Measurements from ENCODE around the gene RBM15B.
A peak's percentile ranks its signal among the peaks of the same experiment; 100 is the strongest.

RBM15B gene

DNA sequence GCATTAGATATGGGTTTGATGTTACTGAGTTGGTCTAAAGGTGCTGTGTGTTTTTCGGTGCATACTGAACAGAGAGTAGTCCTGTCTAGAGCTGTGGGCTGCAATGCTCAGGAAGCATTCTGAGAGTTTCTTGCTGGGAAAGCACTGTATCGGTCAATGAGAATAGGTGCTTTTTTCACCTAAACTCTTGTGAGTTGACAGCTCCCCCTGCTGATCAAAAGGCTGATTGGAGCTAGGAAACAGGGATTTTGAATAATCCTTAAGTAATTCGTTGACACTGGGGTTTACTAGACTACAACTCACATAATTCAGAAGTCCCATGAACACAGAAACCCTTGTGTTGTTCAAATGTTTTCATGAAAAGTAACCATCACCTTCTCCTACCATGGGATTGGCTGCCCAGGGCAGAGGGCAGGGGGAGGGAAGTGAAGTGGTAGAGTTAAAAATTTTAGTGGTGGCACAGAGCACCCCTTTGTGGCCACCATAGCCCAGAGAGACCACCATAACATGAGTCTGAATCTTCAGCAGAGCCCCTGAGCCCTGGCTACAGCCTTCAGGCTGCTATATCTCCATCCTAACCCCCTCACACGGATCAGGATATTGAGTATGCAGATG is 19.0 kb upstream of the RBM15B start:
- no peak for TF ChIP-seq YY1 (IDR thresholded peaks at IDR 0.05; ENCODE audit: low read depth)
- TF ChIP-seq RAD21 (IDR thresholded peaks at IDR 0.05; ENCODE audit: low read depth) = peak; percentile 91

DNA sequence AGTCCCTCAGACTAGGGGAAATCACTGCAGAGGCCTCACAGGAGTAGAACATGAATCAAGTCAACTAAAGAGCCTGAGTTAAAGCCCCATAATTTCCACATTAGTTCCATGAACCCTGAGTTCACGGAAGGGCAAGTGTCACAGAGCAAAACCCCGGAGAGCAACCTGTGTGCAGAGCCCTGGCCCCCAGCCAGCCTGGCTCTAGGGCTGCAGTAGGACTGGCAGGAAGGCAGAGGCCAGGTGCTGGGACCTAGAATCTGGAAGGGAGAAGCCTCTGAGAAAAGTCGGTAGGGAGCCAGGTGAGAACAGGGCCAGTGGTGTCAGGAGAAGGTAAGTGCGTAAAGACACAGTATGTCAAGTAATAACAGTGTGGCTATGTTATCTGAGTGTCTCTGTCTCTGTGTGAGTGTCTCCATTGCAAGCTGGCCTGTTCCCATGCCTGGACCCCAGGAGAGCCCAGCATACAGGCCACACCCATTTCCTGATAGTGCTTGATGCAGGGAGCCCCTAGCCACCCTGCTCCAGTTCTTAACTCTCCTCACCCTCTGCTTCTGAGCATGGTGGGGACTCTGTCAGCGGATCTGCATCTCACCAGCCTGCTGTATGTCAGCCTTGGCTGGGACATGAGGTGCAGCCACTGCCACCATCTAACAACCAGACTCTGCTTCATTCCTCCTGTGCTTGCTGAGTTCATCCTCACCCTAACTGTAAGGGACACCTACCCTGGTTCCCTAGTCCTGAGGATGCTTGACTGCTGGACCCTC is 17.2 kb upstream of the RBM15B start:
- TF ChIP-seq EGR1 (IDR thresholded peaks at IDR 0.05) (no peak), YY1 (IDR thresholded peaks at IDR 0.05; ENCODE audit: low read depth) (no peak), TAF1 (IDR thresholded peaks at IDR 0.05; ENCODE audit: low read depth) (no peak), EP300 (IDR thresholded peaks at IDR 0.05; ENCODE audit: borderline replicate concordance) (no peak), CREB1 (IDR thresholded peaks at IDR 0.05; ENCODE audit: low read depth) (no peak), CEBPB (IDR thresholded peaks at IDR 0.05) (no peak), TCF12 (IDR thresholded peaks at IDR 0.05; ENCODE audit: low read depth) (no peak), RAD21 (IDR thresholded peaks at IDR 0.05; ENCODE audit: low read depth) (no peak), TEAD4 (IDR thresholded peaks at IDR 0.05) (no peak), FOXM1 (IDR thresholded peaks at IDR 0.05; ENCODE audit: borderline replicate concordance, low read depth) (no peak)
- TF ChIP-seq, protein P1, sequence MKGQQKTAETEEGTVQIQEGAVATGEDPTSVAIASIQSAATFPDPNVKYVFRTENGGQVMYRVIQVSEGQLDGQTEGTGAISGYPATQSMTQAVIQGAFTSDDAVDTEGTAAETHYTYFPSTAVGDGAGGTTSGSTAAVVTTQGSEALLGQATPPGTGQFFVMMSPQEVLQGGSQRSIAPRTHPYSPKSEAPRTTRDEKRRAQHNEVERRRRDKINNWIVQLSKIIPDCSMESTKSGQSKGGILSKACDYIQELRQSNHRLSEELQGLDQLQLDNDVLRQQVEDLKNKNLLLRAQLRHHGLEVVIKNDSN (IDR thresholded peaks at IDR 0.05) = no peak
- TF ChIP-seq, protein P2, sequence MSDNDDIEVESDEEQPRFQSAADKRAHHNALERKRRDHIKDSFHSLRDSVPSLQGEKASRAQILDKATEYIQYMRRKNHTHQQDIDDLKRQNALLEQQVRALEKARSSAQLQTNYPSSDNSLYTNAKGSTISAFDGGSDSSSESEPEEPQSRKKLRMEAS (IDR thresholded peaks at IDR 0.05) = no peak
- TF ChIP-seq, protein P3, sequence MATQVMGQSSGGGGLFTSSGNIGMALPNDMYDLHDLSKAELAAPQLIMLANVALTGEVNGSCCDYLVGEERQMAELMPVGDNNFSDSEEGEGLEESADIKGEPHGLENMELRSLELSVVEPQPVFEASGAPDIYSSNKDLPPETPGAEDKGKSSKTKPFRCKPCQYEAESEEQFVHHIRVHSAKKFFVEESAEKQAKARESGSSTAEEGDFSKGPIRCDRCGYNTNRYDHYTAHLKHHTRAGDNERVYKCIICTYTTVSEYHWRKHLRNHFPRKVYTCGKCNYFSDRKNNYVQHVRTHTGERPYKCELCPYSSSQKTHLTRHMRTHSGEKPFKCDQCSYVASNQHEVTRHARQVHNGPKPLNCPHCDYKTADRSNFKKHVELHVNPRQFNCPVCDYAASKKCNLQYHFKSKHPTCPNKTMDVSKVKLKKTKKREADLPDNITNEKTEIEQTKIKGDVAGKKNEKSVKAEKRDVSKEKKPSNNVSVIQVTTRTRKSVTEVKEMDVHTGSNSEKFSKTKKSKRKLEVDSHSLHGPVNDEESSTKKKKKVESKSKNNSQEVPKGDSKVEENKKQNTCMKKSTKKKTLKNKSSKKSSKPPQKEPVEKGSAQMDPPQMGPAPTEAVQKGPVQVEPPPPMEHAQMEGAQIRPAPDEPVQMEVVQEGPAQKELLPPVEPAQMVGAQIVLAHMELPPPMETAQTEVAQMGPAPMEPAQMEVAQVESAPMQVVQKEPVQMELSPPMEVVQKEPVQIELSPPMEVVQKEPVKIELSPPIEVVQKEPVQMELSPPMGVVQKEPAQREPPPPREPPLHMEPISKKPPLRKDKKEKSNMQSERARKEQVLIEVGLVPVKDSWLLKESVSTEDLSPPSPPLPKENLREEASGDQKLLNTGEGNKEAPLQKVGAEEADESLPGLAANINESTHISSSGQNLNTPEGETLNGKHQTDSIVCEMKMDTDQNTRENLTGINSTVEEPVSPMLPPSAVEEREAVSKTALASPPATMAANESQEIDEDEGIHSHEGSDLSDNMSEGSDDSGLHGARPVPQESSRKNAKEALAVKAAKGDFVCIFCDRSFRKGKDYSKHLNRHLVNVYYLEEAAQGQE (IDR thresholded peaks at IDR 0.05; ENCODE audit: low read depth) = no peak

DNA sequence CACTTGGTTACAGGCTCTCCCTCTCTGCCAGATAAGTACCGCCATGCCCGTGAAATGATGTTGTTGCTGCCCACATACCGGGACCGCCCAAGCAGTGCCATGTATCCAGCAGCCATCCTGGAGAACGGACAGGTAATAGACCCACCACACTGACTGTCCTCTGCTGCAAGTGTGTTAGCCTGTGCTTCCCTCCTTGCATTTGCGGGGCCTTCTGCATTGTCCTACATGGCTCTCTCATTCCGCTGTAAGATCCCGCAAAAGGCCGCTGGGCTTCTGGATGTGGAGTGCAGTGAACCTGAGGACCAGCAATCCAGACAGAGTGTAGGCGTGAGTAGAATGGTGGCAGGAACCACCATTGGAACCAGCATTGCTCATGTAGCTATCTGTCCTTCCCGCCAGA is 16.6 kb upstream of the RBM15B start:
- TF ChIP-seq, protein P1 (IDR thresholded peaks at IDR 0.05) = no peak
- TF ChIP-seq ZBTB7A (IDR thresholded peaks at IDR 0.05; ENCODE audit: low read depth) (no peak), TEAD4 (IDR thresholded peaks at IDR 0.05) (no peak), CEBPB (IDR thresholded peaks at IDR 0.05) (no peak), EGR1 (IDR thresholded peaks at IDR 0.05) (no peak), EP300 (IDR thresholded peaks at IDR 0.05; ENCODE audit: borderline replicate concordance) (no peak)
- TF ChIP-seq, protein P3 (IDR thresholded peaks at IDR 0.05; ENCODE audit: low read depth) = no peak

DNA sequence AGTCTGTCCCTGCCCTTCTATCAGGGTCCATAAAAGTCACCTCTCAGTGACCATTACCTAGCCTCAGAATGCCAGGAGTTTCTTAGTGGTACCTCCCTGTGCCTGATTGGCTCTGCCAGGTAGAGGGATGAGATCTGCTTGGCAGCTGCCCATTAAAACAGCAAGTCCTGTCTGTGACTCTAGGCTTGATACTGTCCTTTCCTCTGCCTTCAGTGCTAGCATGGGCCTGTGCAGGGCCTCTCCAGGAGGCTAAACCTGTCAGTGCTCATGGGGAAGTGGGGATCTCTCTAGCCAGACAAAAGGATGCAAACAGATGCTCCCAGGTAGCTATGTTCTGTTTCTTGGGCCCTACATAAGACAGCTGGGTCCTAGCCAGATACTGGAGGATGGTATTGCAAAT is 15.9 kb upstream of the RBM15B start:
- TF ChIP-seq EP300 (IDR thresholded peaks at IDR 0.05; ENCODE audit: borderline replicate concordance) (no peak), ZBTB7A (IDR thresholded peaks at IDR 0.05; ENCODE audit: low read depth) (no peak), FOXM1 (IDR thresholded peaks at IDR 0.05; ENCODE audit: borderline replicate concordance, low read depth) (no peak), RAD21 (IDR thresholded peaks at IDR 0.05; ENCODE audit: low read depth) (no peak), CREB1 (IDR thresholded peaks at IDR 0.05; ENCODE audit: low read depth) (no peak), NFIC (IDR thresholded peaks at IDR 0.05) (no peak), TCF12 (IDR thresholded peaks at IDR 0.05; ENCODE audit: low read depth) (no peak), CEBPB (IDR thresholded peaks at IDR 0.05) (no peak), YY1 (IDR thresholded peaks at IDR 0.05; ENCODE audit: low read depth) (no peak)
- TF ChIP-seq, protein P1 (IDR thresholded peaks at IDR 0.05) = no peak
- TF ChIP-seq, protein P2 (IDR thresholded peaks at IDR 0.05) = no peak

DNA sequence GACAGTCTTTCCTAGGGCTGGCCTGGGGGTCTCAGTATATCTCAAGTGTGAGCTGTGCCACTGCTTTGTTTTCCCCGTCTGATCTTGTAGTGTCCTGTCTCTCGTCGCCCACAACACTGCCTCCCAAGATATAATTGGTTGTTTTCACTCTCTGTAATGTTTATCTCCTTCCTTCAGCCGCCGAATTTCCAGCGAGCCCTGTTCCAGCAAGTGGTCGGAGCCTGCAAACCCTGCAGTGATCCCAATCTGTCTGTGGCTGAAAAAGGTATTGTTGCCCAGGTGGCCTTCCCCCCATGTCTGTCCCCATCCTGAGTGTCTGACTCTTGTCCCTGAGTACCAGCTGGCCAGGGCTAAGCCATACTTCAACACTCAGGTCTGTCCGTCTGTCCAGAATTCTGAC is 15.5 kb upstream of the RBM15B start:
- TF ChIP-seq TAF1 (IDR thresholded peaks at IDR 0.05; ENCODE audit: low read depth) (no peak), EP300 (IDR thresholded peaks at IDR 0.05; ENCODE audit: borderline replicate concordance) (no peak), CEBPB (IDR thresholded peaks at IDR 0.05) (no peak), TCF12 (IDR thresholded peaks at IDR 0.05; ENCODE audit: low read depth) (no peak), YY1 (IDR thresholded peaks at IDR 0.05; ENCODE audit: low read depth) (no peak), NFIC (IDR thresholded peaks at IDR 0.05) (no peak), TEAD4 (IDR thresholded peaks at IDR 0.05) (no peak), FOXM1 (IDR thresholded peaks at IDR 0.05; ENCODE audit: borderline replicate concordance, low read depth) (no peak), RAD21 (IDR thresholded peaks at IDR 0.05; ENCODE audit: low read depth) (no peak), CREB1 (IDR thresholded peaks at IDR 0.05; ENCODE audit: low read depth) (no peak), EGR1 (IDR thresholded peaks at IDR 0.05) (no peak), ZBTB7A (IDR thresholded peaks at IDR 0.05; ENCODE audit: low read depth) (no peak)
- TF ChIP-seq, protein P1 (IDR thresholded peaks at IDR 0.05) = no peak
- TF ChIP-seq, protein P3 (IDR thresholded peaks at IDR 0.05; ENCODE audit: low read depth) = no peak
- TF ChIP-seq, protein P2 (IDR thresholded peaks at IDR 0.05) = no peak
